Kidney epithelial cell (primary cell): Measurements from ENCODE around the gene COL4A1. TPM values are rescaled to one million over a fixed set of nuclear protein-coding genes. Genes with fewer than 3 reads are reported as not detected.

ENCODE experiments used
- DNase-seq: peaks from one replicate; pipeline ENCODE4 v3.0.0-alpha.2; 2010; ENCODE audit warnings: low read depth
- H3K27me3 ChIP-seq: 2 replicates; pipeline ENCODE4 v1.6.0; 2011; ENCODE audit warnings: low read length; ENCODE audit not compliant: control insufficient read depth, insufficient read depth
- H3K36me3 ChIP-seq: 2 replicates; pipeline ENCODE4 v1.5.1; 2011; ENCODE audit warnings: low read length; ENCODE audit not compliant: control insufficient read depth, insufficient read depth
- H3K4me3 ChIP-seq: 2 replicates; pipeline ENCODE4 v1.5.1; 2011; ENCODE audit warnings: low read depth, mild to moderate bottlenecking, control low read depth, low read length
- CTCF ChIP-seq: IDR thresholded peaks from 2 replicates; pipeline ENCODE4 v1.5.1; 2011; ENCODE audit warnings: mild to moderate bottlenecking, moderate library complexity, low read length, control low read depth, inconsistent platforms; ENCODE audit not compliant: insufficient read depth, poor library complexity, severe bottlenecking
- total RNA-seq: library from RNA; depleted of rRNA; stranded (reverse); fragments of >200 nt; gene quantifications from 2 replicates; pipeline ENCODE4 v1.2.3, GENCODE V29; 2015

The COL4A1 gene
- total RNA-seq, 1 donor from 2014 or later: 1,018 TPM

GRCh38 chr13:110220471-110220870 lies 86.5 kb downstream of the COL4A1 start:
- no peak for DNase-seq
- Histone ChIP-seq H3K27me3 (no peaks in the 10 kb centered on the region), H3K4me3 (no peak overlapping the region), H3K36me3 (no peaks in the 10 kb centered on the region)
- no peak for TF ChIP-seq CTCF

- H3K4me3 ChIP-seq: no peak overlapping the region
- H3K36me3 ChIP-seq: no peaks in the 10 kb centered on the region
- DNase-seq: no peak
- no peak for TF ChIP-seq CTCF
- no peaks in the 10 kb centered on the region for H3K27me3 ChIP-seq
These were observed 88.3 kb downstream of the COL4A1 start for GRCh38 chr13:110218581-110219201.

GRCh38 chr13:110217811-110218210 lies 89.1 kb downstream of the COL4A1 start:
- DNase-seq: no peak
- TF ChIP-seq CTCF: no peak
- Histone ChIP-seq H3K4me3 (no peak overlapping the region), H3K27me3 (no peaks in the 10 kb centered on the region), H3K36me3 (peaks cover 3% of the 10 kb centered on the region)

- Histone ChIP-seq H3K4me3 (no peak overlapping the region), H3K27me3 (no peaks in the 10 kb centered on the region)
- no peak for TF ChIP-seq CTCF
These were observed 89.9 kb downstream of the COL4A1 start for GRCh38 chr13:110217085-110217484.

GRCh38 chr13:110216398-110217041 lies 90.4 kb downstream of the COL4A1 start:
- Histone ChIP-seq H3K4me3 (no peak overlapping the region), H3K36me3 (peaks cover 4% of the 10 kb centered on the region), H3K27me3 (no peaks in the 10 kb centered on the region)
- TF ChIP-seq CTCF: no peak
- peak; percentile 47 for DNase-seq

More at GRCh38 chr13:110217085-110217484, 89.9 kb downstream of the COL4A1 start:
- H3K36me3 ChIP-seq: peaks cover 4% of the 10 kb centered on the region
- DNase-seq: no peak

GRCh38 chr13:110216006-110216397 lies 91.0 kb downstream of the COL4A1 start:
- H3K27me3 ChIP-seq: no peaks in the 10 kb centered on the region
- DNase-seq: no peak

More at GRCh38 chr13:110216006-110216397, 91.0 kb downstream of the COL4A1 start:
- no peak for TF ChIP-seq CTCF
- H3K4me3 ChIP-seq: no peak overlapping the region
- H3K36me3 ChIP-seq: peaks cover 5% of the 10 kb centered on the region
